ENCODE data around the gene ACVR1. TPM values are rescaled to one million over a fixed set of nuclear protein-coding genes. Genes with fewer than 3 reads are reported as not detected.

Gene ACVR1
- total RNA-seq, 1 donor from 2014 or later: 34.4 TPM

DNA sequence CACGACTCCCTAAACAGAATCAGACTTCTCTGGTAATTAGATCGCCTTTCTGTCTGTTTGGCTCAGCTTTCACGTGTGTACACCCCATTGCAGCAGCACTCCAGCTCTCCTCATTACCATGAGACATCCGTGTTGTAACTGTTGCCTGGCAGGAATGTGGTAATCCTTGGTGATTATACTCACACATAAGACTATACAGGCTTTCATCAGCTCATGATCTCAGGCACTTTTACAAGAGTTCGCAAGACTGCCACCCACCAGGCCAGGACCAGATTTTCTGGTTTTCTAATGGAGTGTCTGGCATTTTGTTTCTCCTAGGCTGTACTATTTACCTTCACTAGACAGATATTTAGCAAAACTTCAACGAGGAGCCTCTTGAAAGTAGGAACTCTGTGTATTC, 50.2 kb downstream of the ACVR1 start:
- H3K4me3 ChIP-seq: no peak overlapping the region
- TF ChIP-seq, protein P1, sequence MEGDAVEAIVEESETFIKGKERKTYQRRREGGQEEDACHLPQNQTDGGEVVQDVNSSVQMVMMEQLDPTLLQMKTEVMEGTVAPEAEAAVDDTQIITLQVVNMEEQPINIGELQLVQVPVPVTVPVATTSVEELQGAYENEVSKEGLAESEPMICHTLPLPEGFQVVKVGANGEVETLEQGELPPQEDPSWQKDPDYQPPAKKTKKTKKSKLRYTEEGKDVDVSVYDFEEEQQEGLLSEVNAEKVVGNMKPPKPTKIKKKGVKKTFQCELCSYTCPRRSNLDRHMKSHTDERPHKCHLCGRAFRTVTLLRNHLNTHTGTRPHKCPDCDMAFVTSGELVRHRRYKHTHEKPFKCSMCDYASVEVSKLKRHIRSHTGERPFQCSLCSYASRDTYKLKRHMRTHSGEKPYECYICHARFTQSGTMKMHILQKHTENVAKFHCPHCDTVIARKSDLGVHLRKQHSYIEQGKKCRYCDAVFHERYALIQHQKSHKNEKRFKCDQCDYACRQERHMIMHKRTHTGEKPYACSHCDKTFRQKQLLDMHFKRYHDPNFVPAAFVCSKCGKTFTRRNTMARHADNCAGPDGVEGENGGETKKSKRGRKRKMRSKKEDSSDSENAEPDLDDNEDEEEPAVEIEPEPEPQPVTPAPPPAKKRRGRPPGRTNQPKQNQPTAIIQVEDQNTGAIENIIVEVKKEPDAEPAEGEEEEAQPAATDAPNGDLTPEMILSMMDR (IDR thresholded peaks at IDR 0.05): no peak
- H3K27ac ChIP-seq: peak overlapping the region; percentile 63
- H3K36me3 ChIP-seq: no peaks in the 10 kb centered on the region
- ATAC-seq (peak; percentile 95), DNase-seq (no peak)
- peaks cover 6% of the 10 kb centered on the region for H3K4me1 ChIP-seq
- intact Hi-C loops (cut with DNase I): no loop called here
- H3K27me3 ChIP-seq: no peaks in the 10 kb centered on the region
- H3K9me3 ChIP-seq: no peaks in the 10 kb centered on the region

DNA sequence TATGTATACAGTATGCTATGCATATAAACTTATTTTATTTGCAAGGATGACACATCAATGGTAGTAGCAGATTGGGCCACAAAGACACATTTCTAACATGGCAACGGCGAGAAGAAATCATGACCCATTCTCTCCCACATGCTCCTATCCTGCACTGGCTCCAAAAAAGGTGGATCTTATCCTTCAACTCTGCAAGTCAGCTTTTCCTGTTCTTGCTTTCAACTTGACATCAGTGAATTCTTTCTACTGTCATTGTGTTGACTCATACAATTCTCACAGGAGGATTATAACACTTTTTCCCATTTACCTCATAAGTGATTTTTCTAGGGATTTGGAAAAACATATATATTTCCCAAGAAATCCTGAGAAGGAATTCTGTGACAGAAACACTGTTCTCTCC, 53.1 kb downstream of the ACVR1 start:
- Histone ChIP-seq H3K4me3 (no peak overlapping the region), H3K27me3 (no peaks in the 10 kb centered on the region), H3K4me1 (no peaks in the 10 kb centered on the region), H3K9me3 (no peaks in the 10 kb centered on the region), H3K36me3 (peaks cover 6% of the 10 kb centered on the region), H3K27ac (no peak overlapping the region)
- DNase-seq: no peak
- ATAC-seq: no peak
- TF ChIP-seq, protein P1 (IDR thresholded peaks at IDR 0.05): no peak
- intact Hi-C loops (cut with DNase I): no loop called here

DNA sequence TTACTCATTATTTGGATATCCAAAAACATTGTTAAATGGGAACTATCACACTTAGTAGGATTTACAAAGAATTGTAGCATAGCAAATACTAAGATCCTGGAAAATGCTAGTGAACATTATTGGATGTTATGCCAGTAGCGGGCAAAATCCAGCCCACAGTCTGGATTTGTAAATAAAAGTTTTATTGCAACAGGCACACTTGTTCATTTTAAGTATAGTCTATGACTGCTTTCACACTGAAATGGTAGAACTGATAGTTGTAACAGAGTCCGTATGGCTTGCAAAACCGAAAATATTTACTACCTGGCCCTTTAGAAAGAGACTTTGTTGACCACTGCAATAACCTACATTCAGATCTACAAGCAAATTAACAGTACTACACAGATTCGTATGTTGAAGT, 53.6 kb downstream of the ACVR1 start:
- Histone ChIP-seq H3K27ac (no peak overlapping the region), H3K4me1 (no peaks in the 10 kb centered on the region), H3K9me3 (no peaks in the 10 kb centered on the region), H3K36me3 (peaks cover 8% of the 10 kb centered on the region), H3K27me3 (no peaks in the 10 kb centered on the region), H3K4me3 (no peak overlapping the region)
- TF ChIP-seq, protein P1 (IDR thresholded peaks at IDR 0.05): no peak
- ATAC-seq: no peak
- intact Hi-C loops (cut with DNase I): no loop called here
- no peak for DNase-seq

DNA sequence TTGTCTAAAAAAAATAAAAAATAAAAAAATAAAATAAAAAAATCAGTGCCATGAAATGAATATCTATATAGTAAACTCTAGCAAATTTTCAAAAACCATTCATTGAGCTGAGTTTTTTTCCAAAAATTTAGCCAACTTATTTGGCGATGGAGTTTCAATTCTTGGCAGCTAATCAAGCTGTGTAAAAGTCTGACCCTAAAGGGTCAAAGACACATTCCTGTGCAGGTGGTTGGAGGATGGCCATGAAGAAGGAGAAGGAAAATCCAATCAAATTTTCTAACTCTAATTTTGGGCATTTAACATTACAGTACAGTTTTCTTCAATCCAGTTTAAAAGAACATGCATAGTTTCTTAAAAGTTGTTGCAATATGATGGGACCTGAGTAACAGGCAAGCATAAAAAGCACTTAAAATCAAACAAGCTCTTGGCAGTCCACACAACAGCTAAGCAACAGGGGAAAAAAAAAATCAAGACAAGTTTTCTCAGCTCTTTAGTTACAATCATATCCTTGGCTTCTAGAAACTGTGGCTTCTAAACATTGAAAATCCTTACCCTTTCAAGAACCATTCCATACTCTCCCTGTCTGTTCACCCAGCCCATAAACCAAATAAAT, 54.5 kb downstream of the ACVR1 start:
- no peak for ATAC-seq
- H3K27ac ChIP-seq: no peak overlapping the region
- H3K9me3 ChIP-seq: no peaks in the 10 kb centered on the region
- TF ChIP-seq, protein P1 (IDR thresholded peaks at IDR 0.05): no peak
- H3K4me1 ChIP-seq: no peaks in the 10 kb centered on the region
- H3K4me3 ChIP-seq: no peak overlapping the region
- peaks cover 15% of the 10 kb centered on the region for H3K36me3 ChIP-seq
- no peaks in the 10 kb centered on the region for H3K27me3 ChIP-seq
- intact Hi-C loops (cut with DNase I): no loop called here
- DNase-seq: no peak

DNA sequence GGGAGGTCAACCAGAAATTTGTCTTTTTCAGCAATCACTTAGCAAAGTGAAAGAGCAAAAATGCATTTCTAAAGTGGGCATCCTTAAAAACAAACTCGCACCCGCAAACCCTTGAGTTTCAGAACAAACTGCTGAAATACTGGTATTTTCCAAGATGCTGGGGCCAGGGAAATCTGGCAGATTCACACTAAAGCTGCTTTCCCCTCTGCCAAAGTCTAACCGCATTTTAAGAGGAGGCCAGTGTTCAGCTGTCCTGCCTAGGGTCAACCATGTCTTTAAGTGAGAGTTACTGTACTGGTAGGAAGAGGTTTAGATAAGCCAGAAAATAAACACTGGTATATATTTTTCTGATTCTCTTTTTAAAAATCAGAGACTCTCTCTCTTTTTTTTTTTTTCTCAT, 55.9 kb downstream of the ACVR1 start:
- H3K27me3 ChIP-seq: no peaks in the 10 kb centered on the region
- H3K36me3 ChIP-seq: peaks cover 15% of the 10 kb centered on the region
- no peak for DNase-seq
- TF ChIP-seq, protein P1 (IDR thresholded peaks at IDR 0.05): no peak
- H3K4me1 ChIP-seq: no peaks in the 10 kb centered on the region
- H3K27ac ChIP-seq: no peak overlapping the region
- H3K9me3 ChIP-seq: no peaks in the 10 kb centered on the region
- no peak overlapping the region for H3K4me3 ChIP-seq
- intact Hi-C loops (cut with DNase I): no loop called here
- ATAC-seq: no peak

DNA sequence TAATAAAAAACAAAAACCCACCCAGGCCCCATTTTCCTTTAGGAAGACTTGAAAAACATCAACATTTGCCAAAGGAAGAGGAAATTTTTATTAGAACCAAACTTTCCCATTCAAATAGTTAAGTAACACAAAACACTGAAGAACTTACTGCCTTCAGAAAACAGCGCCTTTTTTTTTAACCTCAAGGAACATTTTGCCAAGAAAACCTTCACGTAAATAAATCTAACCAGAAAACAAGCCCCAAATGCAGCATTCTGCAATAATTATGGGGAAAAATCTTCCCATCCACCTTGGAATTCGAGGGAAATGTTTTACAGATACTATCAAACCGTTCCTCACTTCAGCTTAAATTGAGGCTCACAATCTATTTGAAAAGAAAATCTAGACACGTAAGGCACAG, 56.4 kb downstream of the ACVR1 start:
- DNase-seq (no peak), ATAC-seq (no peak)
- H3K36me3 ChIP-seq: peaks cover 15% of the 10 kb centered on the region
- H3K4me1 ChIP-seq: no peaks in the 10 kb centered on the region
- no peaks in the 10 kb centered on the region for H3K27me3 ChIP-seq
- TF ChIP-seq, protein P1 (IDR thresholded peaks at IDR 0.05): no peak
- no peaks in the 10 kb centered on the region for H3K9me3 ChIP-seq
- intact Hi-C loops (cut with DNase I): no loop called here
- no peak overlapping the region for H3K27ac ChIP-seq
- H3K4me3 ChIP-seq: no peak overlapping the region
